HEK293 (cell line): Measurements from ENCODE around the gene CCDC175.

ENCODE experiments used
- BCL11A ChIP-seq: fragments of 450-650 bp; formaldehyde crosslinking; IDR thresholded peaks from 2 replicates; pipeline ENCODE4 v1.5.1; 2016; ENCODE audit warnings: low read depth, missing biosample characterization, missing genetic modification characterization
- EGR2 ChIP-seq: fragments of 450-650 bp; formaldehyde crosslinking; IDR thresholded peaks from 2 replicates; pipeline ENCODE4 v1.5.1; 2016; ENCODE audit warnings: low read depth, missing biosample characterization, missing genetic modification characterization
- RBAK ChIP-seq: fragments of 450-650 bp; formaldehyde crosslinking; IDR thresholded peaks from 2 replicates; pipeline ENCODE4 v1.5.1; 2016; ENCODE audit warnings: missing biosample characterization, missing genetic modification characterization
- REPIN1 ChIP-seq: fragments of 450-650 bp; formaldehyde crosslinking; IDR thresholded peaks from 2 replicates; pipeline ENCODE4 v1.5.1; 2017; ENCODE audit warnings: missing biosample characterization, missing genetic modification characterization, low read depth
- SCRT1 ChIP-seq: fragments of 450-650 bp; formaldehyde crosslinking; IDR thresholded peaks from 2 replicates; pipeline ENCODE4 v1.5.1; 2016; ENCODE audit warnings: missing biosample characterization, missing genetic modification characterization, borderline replicate concordance
- WT1 ChIP-seq: fragments of 450-650 bp; formaldehyde crosslinking; IDR thresholded peaks from 2 replicates; pipeline ENCODE4 v1.5.1; 2016; ENCODE audit warnings: missing biosample characterization, missing genetic modification characterization
- ZNF10 ChIP-seq: fragments of 450-650 bp; formaldehyde crosslinking; IDR thresholded peaks from 2 replicates; pipeline ENCODE4 v1.5.1; 2017; ENCODE audit warnings: missing biosample characterization, missing genetic modification characterization
- ZNF132 ChIP-seq: fragments of 450-650 bp; formaldehyde crosslinking; IDR thresholded peaks from 2 replicates; pipeline ENCODE4 v1.5.1; 2017; ENCODE audit warnings: missing biosample characterization, missing genetic modification characterization, borderline replicate concordance
- ZNF148 ChIP-seq: fragments of 450-650 bp; formaldehyde crosslinking; IDR thresholded peaks from 2 replicates; pipeline ENCODE4 v1.5.0; 2017; ENCODE audit warnings: missing biosample characterization, missing genetic modification characterization, borderline replicate concordance
- ZNF175 ChIP-seq: fragments of 450-650 bp; formaldehyde crosslinking; IDR thresholded peaks from 2 replicates; pipeline ENCODE4 v1.5.1; 2016; ENCODE audit warnings: missing biosample characterization, missing genetic modification characterization
- ZNF202 ChIP-seq: fragments of 450-650 bp; formaldehyde crosslinking; IDR thresholded peaks from 2 replicates; pipeline ENCODE4 v1.5.1; 2016; ENCODE audit warnings: missing biosample characterization, missing genetic modification characterization, borderline replicate concordance
- ZNF239 ChIP-seq: fragments of 450-650 bp; formaldehyde crosslinking; IDR thresholded peaks from 2 replicates; pipeline ENCODE4 v1.5.1; 2016; ENCODE audit warnings: missing biosample characterization, missing genetic modification characterization
- ZNF354C ChIP-seq: fragments of 450-650 bp; formaldehyde crosslinking; IDR thresholded peaks from 2 replicates; pipeline ENCODE4 v1.5.1; 2016; ENCODE audit warnings: missing biosample characterization, missing genetic modification characterization, low read depth, borderline replicate concordance
- ZNF362 ChIP-seq: fragments of 450-650 bp; formaldehyde crosslinking; IDR thresholded peaks from 2 replicates; pipeline ENCODE4 v1.5.1; 2016; ENCODE audit warnings: missing biosample characterization, missing genetic modification characterization
- ZNF596 ChIP-seq: fragments of 450-650 bp; IDR thresholded peaks from 2 replicates; pipeline ENCODE4 v1.5.0; 2018; ENCODE audit warnings: missing biosample characterization, mild to moderate bottlenecking, missing genetic modification characterization, moderate library complexity
- ZNF654 ChIP-seq: fragments of 450-650 bp; formaldehyde crosslinking; IDR thresholded peaks from 2 replicates; pipeline ENCODE4 v1.5.1; 2016; ENCODE audit warnings: low read depth, missing biosample characterization, missing genetic modification characterization
- ZNF76 ChIP-seq: fragments of 450-650 bp; formaldehyde crosslinking; IDR thresholded peaks from 2 replicates; pipeline ENCODE4; 2016; ENCODE audit warnings: low read depth, missing biosample characterization, missing genetic modification characterization, borderline replicate concordance
- ZNF776 ChIP-seq: fragments of 450-650 bp; formaldehyde crosslinking; IDR thresholded peaks from 2 replicates; pipeline ENCODE4 v1.5.0; 2017; ENCODE audit warnings: missing biosample characterization, missing genetic modification characterization, borderline replicate concordance
- ZNF837 ChIP-seq: fragments of 450-650 bp; formaldehyde crosslinking; IDR thresholded peaks from 2 replicates; pipeline ENCODE4 v1.5.1; 2016; ENCODE audit warnings: missing biosample characterization, missing genetic modification characterization
- ZSCAN23 ChIP-seq: fragments of 450-650 bp; formaldehyde crosslinking; IDR thresholded peaks from 2 replicates; pipeline ENCODE4 v1.5.1; 2016; ENCODE audit warnings: missing biosample characterization, missing genetic modification characterization
- ZSCAN4 ChIP-seq: fragments of 450-650 bp; formaldehyde crosslinking; IDR thresholded peaks from 2 replicates; pipeline ENCODE4 v1.5.1; 2017; ENCODE audit warnings: missing biosample characterization, missing genetic modification characterization
- TF ChIP-seq, protein P1 (sequence below): fragments of 450-650 bp; formaldehyde crosslinking; conservative IDR thresholded peaks from 2 replicates; pipeline ENCODE4 v1.5.1; 2016; ENCODE audit warnings: low read depth, missing biosample characterization, missing genetic modification characterization
- TF ChIP-seq, protein P2 (sequence below): fragments of 450-650 bp; IDR thresholded peaks from 2 replicates; pipeline ENCODE4 v1.5.1; 2018; ENCODE audit warnings: missing biosample characterization, mild to moderate bottlenecking, missing genetic modification characterization
- TF ChIP-seq, protein P3 (sequence below): fragments of 450-650 bp; formaldehyde crosslinking; IDR thresholded peaks from 2 replicates; pipeline ENCODE4 v1.5.1; 2016; ENCODE audit warnings: missing biosample characterization, missing genetic modification characterization

Gene CCDC175

GRCh38 chr14:59576332-59577294 lies at the start of gene CCDC175 (continued):
- TF ChIP-seq ZNF148, result no peak
- no peak for TF ChIP-seq ZSCAN4
- TF ChIP-seq ZNF76, result 0 out of 2 replicates have a peak, but pooled peaks have one; percentile 31
- TF ChIP-seq ZNF175 (tag by site-specific recombination), result no peak
- no peak for TF ChIP-seq ZNF837 (tag by site-specific recombination)
- no peak for TF ChIP-seq WT1
- no peak for TF ChIP-seq EGR2 (tag by site-specific recombination)
- TF ChIP-seq, protein P1, sequence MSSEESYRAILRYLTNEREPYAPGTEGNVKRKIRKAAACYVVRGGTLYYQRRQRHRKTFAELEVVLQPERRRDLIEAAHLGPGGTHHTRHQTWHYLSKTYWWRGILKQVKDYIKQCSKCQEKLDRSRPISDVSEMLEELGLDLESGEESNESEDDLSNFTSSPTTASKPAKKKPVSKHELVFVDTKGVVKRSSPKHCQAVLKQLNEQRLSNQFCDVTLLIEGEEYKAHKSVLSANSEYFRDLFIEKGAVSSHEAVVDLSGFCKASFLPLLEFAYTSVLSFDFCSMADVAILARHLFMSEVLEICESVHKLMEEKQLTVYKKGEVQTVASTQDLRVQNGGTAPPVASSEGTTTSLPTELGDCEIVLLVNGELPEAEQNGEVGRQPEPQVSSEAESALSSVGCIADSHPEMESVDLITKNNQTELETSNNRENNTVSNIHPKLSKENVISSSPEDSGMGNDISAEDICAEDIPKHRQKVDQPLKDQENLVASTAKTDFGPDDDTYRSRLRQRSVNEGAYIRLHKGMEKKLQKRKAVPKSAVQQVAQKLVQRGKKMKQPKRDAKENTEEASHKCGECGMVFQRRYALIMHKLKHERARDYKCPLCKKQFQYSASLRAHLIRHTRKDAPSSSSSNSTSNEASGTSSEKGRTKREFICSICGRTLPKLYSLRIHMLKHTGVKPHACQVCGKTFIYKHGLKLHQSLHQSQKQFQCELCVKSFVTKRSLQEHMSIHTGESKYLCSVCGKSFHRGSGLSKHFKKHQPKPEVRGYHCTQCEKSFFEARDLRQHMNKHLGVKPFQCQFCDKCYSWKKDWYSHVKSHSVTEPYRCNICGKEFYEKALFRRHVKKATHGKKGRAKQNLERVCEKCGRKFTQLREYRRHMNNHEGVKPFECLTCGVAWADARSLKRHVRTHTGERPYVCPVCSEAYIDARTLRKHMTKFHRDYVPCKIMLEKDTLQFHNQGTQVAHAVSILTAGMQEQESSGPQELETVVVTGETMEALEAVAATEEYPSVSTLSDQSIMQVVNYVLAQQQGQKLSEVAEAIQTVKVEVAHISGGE (tag by site-specific recombination), result no peak
- TF ChIP-seq ZNF776 (tag by site-specific recombination), result no peak
- TF ChIP-seq RBAK (tag by site-specific recombination), result no peak
- no peak for TF ChIP-seq ZNF202 (tag by site-specific recombination)
- TF ChIP-seq, protein P2, sequence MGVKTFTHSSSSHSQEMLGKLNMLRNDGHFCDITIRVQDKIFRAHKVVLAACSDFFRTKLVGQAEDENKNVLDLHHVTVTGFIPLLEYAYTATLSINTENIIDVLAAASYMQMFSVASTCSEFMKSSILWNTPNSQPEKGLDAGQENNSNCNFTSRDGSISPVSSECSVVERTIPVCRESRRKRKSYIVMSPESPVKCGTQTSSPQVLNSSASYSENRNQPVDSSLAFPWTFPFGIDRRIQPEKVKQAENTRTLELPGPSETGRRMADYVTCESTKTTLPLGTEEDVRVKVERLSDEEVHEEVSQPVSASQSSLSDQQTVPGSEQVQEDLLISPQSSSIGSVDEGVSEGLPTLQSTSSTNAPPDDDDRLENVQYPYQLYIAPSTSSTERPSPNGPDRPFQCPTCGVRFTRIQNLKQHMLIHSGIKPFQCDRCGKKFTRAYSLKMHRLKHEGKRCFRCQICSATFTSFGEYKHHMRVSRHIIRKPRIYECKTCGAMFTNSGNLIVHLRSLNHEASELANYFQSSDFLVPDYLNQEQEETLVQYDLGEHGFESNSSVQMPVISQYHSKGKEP (tag by site-specific recombination), result no peak
- no peak for TF ChIP-seq ZNF239
- no peak for TF ChIP-seq ZNF362 (tag by site-specific recombination)
- TF ChIP-seq ZNF596 (tag by site-specific recombination), result no peak
- TF ChIP-seq BCL11A (tag by site-specific recombination), result no peak
- TF ChIP-seq ZSCAN23 (tag by site-specific recombination), result no peak
- TF ChIP-seq ZNF132 (tag by site-specific recombination), result no peak
- TF ChIP-seq, protein P3, sequence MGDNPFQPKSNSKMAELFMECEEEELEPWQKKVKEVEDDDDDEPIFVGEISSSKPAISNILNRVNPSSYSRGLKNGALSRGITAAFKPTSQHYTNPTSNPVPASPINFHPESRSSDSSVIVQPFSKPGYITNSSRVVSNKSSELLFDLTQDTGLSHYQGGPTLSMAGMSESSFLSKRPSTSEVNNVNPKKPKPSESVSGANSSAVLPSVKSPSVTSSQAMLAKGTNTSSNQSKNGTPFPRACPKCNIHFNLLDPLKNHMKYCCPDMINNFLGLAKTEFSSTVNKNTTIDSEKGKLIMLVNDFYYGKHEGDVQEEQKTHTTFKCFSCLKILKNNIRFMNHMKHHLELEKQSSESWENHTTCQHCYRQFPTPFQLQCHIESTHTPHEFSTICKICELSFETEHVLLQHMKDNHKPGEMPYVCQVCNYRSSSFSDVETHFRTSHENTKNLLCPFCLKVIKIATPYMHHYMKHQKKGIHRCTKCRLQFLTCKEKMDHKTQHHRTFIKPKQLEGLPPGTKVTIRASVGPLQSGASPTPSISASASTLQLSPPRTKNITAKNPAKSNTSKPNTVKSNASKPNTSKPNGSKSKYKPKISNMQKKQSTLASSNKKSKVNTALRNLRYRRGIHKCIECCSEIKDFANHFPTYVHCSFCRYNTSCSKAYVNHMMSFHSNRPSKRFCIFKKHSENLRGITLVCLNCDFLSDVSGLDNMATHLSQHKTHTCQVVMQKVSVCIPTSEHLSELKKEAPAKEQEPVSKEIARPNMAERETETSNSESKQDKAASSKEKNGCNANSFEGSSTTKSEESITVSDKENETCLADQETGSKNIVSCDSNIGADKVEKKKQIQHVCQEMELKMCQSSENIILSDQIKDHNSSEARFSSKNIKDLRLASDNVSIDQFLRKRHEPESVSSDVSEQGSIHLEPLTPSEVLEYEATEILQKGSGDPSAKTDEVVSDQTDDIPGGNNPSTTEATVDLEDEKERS (tag by site-specific recombination), result no peak
- no peak for TF ChIP-seq ZNF354C (tag by site-specific recombination)
- TF ChIP-seq ZNF10, result no peak
- TF ChIP-seq ZNF654 (tag by site-specific recombination), result peak; percentile 71
- TF ChIP-seq REPIN1 (tag by site-specific recombination), result no peak
- no peak for TF ChIP-seq SCRT1 (tag by site-specific recombination)
